ENCODE results near the gene KLHL24. TPM values are rescaled to one million over a fixed set of nuclear protein-coding genes. Genes with fewer than 3 reads are reported as not detected.
A peak's percentile ranks its signal among the peaks of the same experiment; 100 is the strongest.
"Not testable (repeated sequence)": the region's sequence is repeated elsewhere in the genome, so short reads cannot be mapped to it uniquely, and the experiment has no call there.

The KLHL24 gene
- total RNA-seq, 1 donor from 2014 or later = 97.2 TPM

GRCh38 chr3:183698756-183699155 lies 63.3 kb downstream of the KLHL24 start:
- Mint-ChIP-seq H3K27me3 (ENCODE audit: insufficient read depth, low read depth) (no peaks in the 10 kb centered on the region), H3K4me3 (peak overlapping the region; percentile 93), H3K4me1 (peaks cover 31% of the 10 kb centered on the region), H3K36me3 (peaks cover 10% of the 10 kb centered on the region), H3K9me3 (no peaks in the 10 kb centered on the region), H3K27ac (peak overlapping the region; percentile 31)
- H3K79me2 ChIP-seq (ENCODE audit: low read depth) = peaks cover 60% of the 10 kb centered on the region
- no peaks in the 10 kb centered on the region for H3F3A ChIP-seq (ENCODE audit: low read depth)
- H2AFZ ChIP-seq (replicated peaks) = no peak overlapping the region
- H3K27ac ChIP-seq = no peak overlapping the region
- peak overlapping the region; percentile 90 for H3K4me2 ChIP-seq
- H3K4me1 ChIP-seq = peaks cover 12% of the 10 kb centered on the region
- H3K27me3 ChIP-seq = no peaks in the 10 kb centered on the region
- TF ChIP-seq, protein P1, sequence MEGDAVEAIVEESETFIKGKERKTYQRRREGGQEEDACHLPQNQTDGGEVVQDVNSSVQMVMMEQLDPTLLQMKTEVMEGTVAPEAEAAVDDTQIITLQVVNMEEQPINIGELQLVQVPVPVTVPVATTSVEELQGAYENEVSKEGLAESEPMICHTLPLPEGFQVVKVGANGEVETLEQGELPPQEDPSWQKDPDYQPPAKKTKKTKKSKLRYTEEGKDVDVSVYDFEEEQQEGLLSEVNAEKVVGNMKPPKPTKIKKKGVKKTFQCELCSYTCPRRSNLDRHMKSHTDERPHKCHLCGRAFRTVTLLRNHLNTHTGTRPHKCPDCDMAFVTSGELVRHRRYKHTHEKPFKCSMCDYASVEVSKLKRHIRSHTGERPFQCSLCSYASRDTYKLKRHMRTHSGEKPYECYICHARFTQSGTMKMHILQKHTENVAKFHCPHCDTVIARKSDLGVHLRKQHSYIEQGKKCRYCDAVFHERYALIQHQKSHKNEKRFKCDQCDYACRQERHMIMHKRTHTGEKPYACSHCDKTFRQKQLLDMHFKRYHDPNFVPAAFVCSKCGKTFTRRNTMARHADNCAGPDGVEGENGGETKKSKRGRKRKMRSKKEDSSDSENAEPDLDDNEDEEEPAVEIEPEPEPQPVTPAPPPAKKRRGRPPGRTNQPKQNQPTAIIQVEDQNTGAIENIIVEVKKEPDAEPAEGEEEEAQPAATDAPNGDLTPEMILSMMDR (IDR thresholded peaks at IDR 0.05) = no peak
- TF ChIP-seq EZH2 (IDR thresholded peaks at IDR 0.05) (no peak), EZH2phosphoT487 (IDR thresholded peaks at IDR 0.05) (no peak)
- peaks cover 57% of the 10 kb centered on the region for H4K20me1 ChIP-seq (ENCODE audit: low read depth)
- H3K9ac ChIP-seq = peak overlapping the region; percentile 85
- H3K36me3 ChIP-seq = no peaks in the 10 kb centered on the region
- DNase-seq (ENCODE audit: low spot score) = peak; percentile 36
- peak overlapping the region; percentile 95 for H3K4me3 ChIP-seq
- H3K9me3 ChIP-seq (ENCODE audit: low read depth) = no peaks in the 10 kb centered on the region

GRCh38 chr3:183699238-183699947 lies 64.0 kb downstream of the KLHL24 start:
- H2AFZ ChIP-seq (replicated peaks) = no peak overlapping the region
- H4K20me1 ChIP-seq (ENCODE audit: low read depth) = peaks cover 63% of the 10 kb centered on the region
- peak overlapping the region; percentile 90 for H3K4me2 ChIP-seq
- no peaks in the 10 kb centered on the region for H3K27me3 ChIP-seq
- peaks cover 14% of the 10 kb centered on the region for H3K36me3 Mint-ChIP-seq
- no peaks in the 10 kb centered on the region for H3K9me3 ChIP-seq (ENCODE audit: low read depth)
- DNase-seq (ENCODE audit: low spot score) = no peak
- H3K4me3 ChIP-seq = peak overlapping the region; percentile 95
- peaks cover 66% of the 10 kb centered on the region for H3K79me2 ChIP-seq (ENCODE audit: low read depth)
- no peak overlapping the region for H3K27ac ChIP-seq
- H3K27ac Mint-ChIP-seq = peak overlapping the region; percentile 31
- peaks cover 12% of the 10 kb centered on the region for H3K4me1 ChIP-seq
- H3K9me3 Mint-ChIP-seq = peaks cover 3% of the 10 kb centered on the region
- peak overlapping the region; percentile 93 for H3K4me3 Mint-ChIP-seq
- peak overlapping the region; percentile 85 for H3K9ac ChIP-seq
- TF ChIP-seq EZH2phosphoT487 (IDR thresholded peaks at IDR 0.05) (no peak), EZH2 (IDR thresholded peaks at IDR 0.05) (no peak)
- TF ChIP-seq, protein P1 (IDR thresholded peaks at IDR 0.05) = no peak
- H3K36me3 ChIP-seq = no peaks in the 10 kb centered on the region
- no peaks in the 10 kb centered on the region for H3K27me3 Mint-ChIP-seq (ENCODE audit: insufficient read depth, low read depth)
- H3F3A ChIP-seq (ENCODE audit: low read depth) = no peaks in the 10 kb centered on the region
- H3K4me1 Mint-ChIP-seq = peaks cover 31% of the 10 kb centered on the region

GRCh38 chr3:183701744-183702143 lies 66.3 kb downstream of the KLHL24 start:
- DNase-seq (ENCODE audit: low spot score) = no peak
- no peak overlapping the region for H3K27ac ChIP-seq
- H3K79me2 ChIP-seq (ENCODE audit: low read depth) = peaks cover 89% of the 10 kb centered on the region
- TF ChIP-seq EZH2 (IDR thresholded peaks at IDR 0.05) = no peak
- TF ChIP-seq, protein P1 (IDR thresholded peaks at IDR 0.05) = no peak
- no peak for TF ChIP-seq EZH2phosphoT487 (IDR thresholded peaks at IDR 0.05)
- peaks cover 31% of the 10 kb centered on the region for H3K4me1 Mint-ChIP-seq
- H3K9me3 Mint-ChIP-seq = peaks cover 11% of the 10 kb centered on the region
- H3F3A ChIP-seq (ENCODE audit: low read depth) = no peaks in the 10 kb centered on the region
- H3K27me3 Mint-ChIP-seq (ENCODE audit: insufficient read depth, low read depth) = no peaks in the 10 kb centered on the region
- H3K36me3 Mint-ChIP-seq = peaks cover 20% of the 10 kb centered on the region
- H3K27ac Mint-ChIP-seq = no peak overlapping the region
- H3K27me3 ChIP-seq = no peaks in the 10 kb centered on the region
- H3K4me3 Mint-ChIP-seq = no peak overlapping the region
- no peak overlapping the region for H3K4me2 ChIP-seq
- no peak overlapping the region for H2AFZ ChIP-seq (replicated peaks)
- H3K4me3 ChIP-seq = no peak overlapping the region
- no peaks in the 10 kb centered on the region for H3K36me3 ChIP-seq
- no peaks in the 10 kb centered on the region for H3K9me3 ChIP-seq (ENCODE audit: low read depth)
- H4K20me1 ChIP-seq (ENCODE audit: low read depth) = peaks cover 78% of the 10 kb centered on the region
- H3K9ac ChIP-seq = no peak overlapping the region
- peaks cover 12% of the 10 kb centered on the region for H3K4me1 ChIP-seq

GRCh38 chr3:183703892-183704291 lies 68.5 kb downstream of the KLHL24 start:
- H3K4me3 Mint-ChIP-seq; H3K9ac ChIP-seq; H3K9me3 ChIP-seq (ENCODE audit: low read depth); DNase-seq (ENCODE audit: low spot score); H3K36me3 ChIP-seq; H3K4me2 ChIP-seq; H3K4me3 ChIP-seq; H3K27me3 ChIP-seq; H3K27ac ChIP-seq; H3K27ac Mint-ChIP-seq; H2AFZ ChIP-seq (replicated peaks); H3F3A ChIP-seq (ENCODE audit: low read depth); H3K27me3 Mint-ChIP-seq (ENCODE audit: insufficient read depth, low read depth): not testable (repeated sequence)
- Histone ChIP-seq H3K4me1 (peaks cover 12% of the 10 kb centered on the region), H3K79me2 (ENCODE audit: low read depth) (peaks cover 100% of the 10 kb centered on the region), H4K20me1 (ENCODE audit: low read depth) (peaks cover 81% of the 10 kb centered on the region)
- H3K4me1 Mint-ChIP-seq = peaks cover 25% of the 10 kb centered on the region
- H3K36me3 Mint-ChIP-seq = peaks cover 24% of the 10 kb centered on the region
- peaks cover 11% of the 10 kb centered on the region for H3K9me3 Mint-ChIP-seq
